Caco-2 (cell line): ENCODE data around the gene PTGDR2. TPM values are rescaled to one million over a fixed set of nuclear protein-coding genes. Genes with fewer than 3 reads are reported as not detected.

Experiments
- BruUV-seq: library from RNA; stranded (reverse); fragments of 400-500 nt; replicated peaks from 2 replicates; lab custom pipeline; 2021; lab: Mats Ljungman, UMichigan
- CTCF ChIA-PET: fragments of 300-600 bp; sonication (Branson Sonifier 250); formaldehyde crosslinking; loops from one replicate; lab custom pipeline; 2022; ENCODE audit warnings: antibody characterized with exemption; lab: Charles Lee
- POLR2A ChIA-PET: fragments of 300-600 bp; sonication (Branson Sonifier 250); formaldehyde crosslinking; loops from one replicate; lab custom pipeline; 2022; ENCODE audit warnings: antibody characterized with exemption; lab: Charles Lee
- DNase-seq, 2 experiments: peaks; one replicate each; pipeline versions ENCODE4 v3.0.0 to v3.0.0-alpha.2; 2020 to 2022
- H3K27me3 ChIP-seq: replicated peaks from 2 replicates; pipeline ENCODE4 v1.6.0; 2011; ENCODE audit warnings: low read length; ENCODE audit not compliant: control insufficient read depth, insufficient read depth
- H3K36me3 ChIP-seq: 2 replicates; pipeline ENCODE4 v1.5.1; 2011; ENCODE audit warnings: low read length; ENCODE audit not compliant: control insufficient read depth, insufficient read depth
- H3K4me1 ChIP-seq: fragments of 250-450 bp; sonication (Bioruptor Pico); 2 replicates; pipeline ENCODE4 v1.5.1; 2020; ENCODE audit warnings: mild to moderate bottlenecking
- H3K4me3 ChIP-seq: 2 replicates; pipeline ENCODE4 v1.5.1; 2011; ENCODE audit warnings: low read depth, mild to moderate bottlenecking, control low read depth, low read length
- H3K9me3 ChIP-seq: fragments of 250-450 bp; sonication (Bioruptor Pico); 2 replicates; pipeline ENCODE4 v1.5.1; 2020; ENCODE audit warnings: mild to moderate bottlenecking, moderate library complexity
- H3K27ac Mint-ChIP-seq: one replicate; pipeline ENCODE4 v1.8.0; 2022; ENCODE audit warnings: mixed read lengths; ENCODE audit not compliant: unreplicated experiment
- H3K27me3 Mint-ChIP-seq: one replicate; pipeline ENCODE4 v1.8.0; 2022; ENCODE audit warnings: mixed read lengths; ENCODE audit not compliant: insufficient read depth, unreplicated experiment
- H3K36me3 Mint-ChIP-seq: one replicate; pipeline ENCODE4 v1.8.0; 2022; ENCODE audit warnings: mild to moderate bottlenecking, mixed read lengths; ENCODE audit not compliant: insufficient read depth, unreplicated experiment
- H3K4me1 Mint-ChIP-seq: one replicate; pipeline ENCODE4 v1.8.0; 2022; ENCODE audit warnings: low read depth, mixed read lengths; ENCODE audit not compliant: unreplicated experiment
- H3K4me3 Mint-ChIP-seq: one replicate; pipeline ENCODE4 v1.8.0; 2022; ENCODE audit warnings: mild to moderate bottlenecking, moderate library complexity, mixed read lengths; ENCODE audit not compliant: unreplicated experiment
- H3K9me3 Mint-ChIP-seq: one replicate; pipeline ENCODE4 v1.8.0; 2022; ENCODE audit warnings: mixed read lengths; ENCODE audit not compliant: unreplicated experiment
- intact Hi-C: fragments of 100-400 bp; cut with micrococcal nuclease; formaldehyde crosslinking; loops from one replicate; pipeline ENCODE4 v1.10.0; 2022; ENCODE audit not compliant: unreplicated experiment
- total RNA-seq: library from RNA; stranded (reverse); gene quantifications from 2 replicates; pipeline ENCODE4 v1.2.3, GENCODE V29; 2022
- TF ChIP-seq, protein P1 (sequence below), 2 experiments: fragments of 200-600 bp in 1 of 2; IDR thresholded peaks; 1 replicate in 1 of 2; 2 replicates in 1 of 2; pipeline versions ENCODE4 v1.5.1 to v1.8.0; 2011 to 2022; ENCODE audit warnings: antibody characterized with exemption in 1 of 2, control low read depth in 1 of 2, inconsistent platforms in 1 of 2, low read depth in 1 of 2, low read length in 1 of 2, mild to moderate bottlenecking in 1 of 2, moderate library complexity in 1 of 2; ENCODE audit not compliant: insufficient read depth in 1 of 2, severe bottlenecking in 1 of 2, unreplicated experiment in 1 of 2

Gene PTGDR2
- total RNA-seq, 1 experiment from 2014 or later, result 0.09 TPM

DNA sequence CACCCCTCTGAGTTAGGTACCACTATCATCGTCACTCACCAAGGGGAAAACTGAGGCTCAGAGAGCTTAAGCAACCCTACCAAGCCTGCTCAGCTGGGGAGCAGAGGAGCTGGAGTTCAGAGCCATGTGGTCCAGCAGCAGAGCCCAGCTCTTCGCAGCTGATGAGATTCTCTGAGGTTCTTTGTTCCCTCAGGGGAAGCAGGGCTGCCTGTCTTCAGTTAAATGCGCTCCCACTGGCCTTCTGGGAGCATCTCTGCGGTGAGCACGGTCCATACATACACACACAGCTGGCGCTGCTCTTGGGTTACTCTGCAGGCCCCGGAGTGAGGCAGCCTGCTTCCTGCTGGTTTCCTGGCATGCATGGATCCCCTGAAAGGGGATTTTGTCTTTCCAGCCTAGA lies 5.2 kb upstream of the PTGDR2 start:
- Histone ChIP-seq H3K27me3 (no peaks in the 10 kb centered on the region), H3K4me1 (peaks cover 4% of the 10 kb centered on the region; the same call in 1 of the 2 replicates), H3K9me3 (no peaks in the 10 kb centered on the region), H3K4me3 (no peak overlapping the region), H3K36me3 (no peaks in the 10 kb centered on the region)
- peaks cover 5% of the 10 kb centered on the region for H3K27me3 Mint-ChIP-seq
- no peaks in the 10 kb centered on the region for H3K36me3 Mint-ChIP-seq
- H3K9me3 Mint-ChIP-seq, result no peaks in the 10 kb centered on the region
- CTCF ChIA-PET, result interaction anchor here (0.6 to 1.0 kb wide), 3 partner anchors 16 to 86 kb away, joined by 3 to 5 read pairs (median 5); no protein-coding TSS in a partner anchor
- no peak for DNase-seq
- POLR2A ChIA-PET, result interaction anchor here (0.6 kb wide), 1 partner anchor 396 kb away, joined by 3 read pairs; no protein-coding TSS in a partner anchor
- TF ChIP-seq, protein P1, sequence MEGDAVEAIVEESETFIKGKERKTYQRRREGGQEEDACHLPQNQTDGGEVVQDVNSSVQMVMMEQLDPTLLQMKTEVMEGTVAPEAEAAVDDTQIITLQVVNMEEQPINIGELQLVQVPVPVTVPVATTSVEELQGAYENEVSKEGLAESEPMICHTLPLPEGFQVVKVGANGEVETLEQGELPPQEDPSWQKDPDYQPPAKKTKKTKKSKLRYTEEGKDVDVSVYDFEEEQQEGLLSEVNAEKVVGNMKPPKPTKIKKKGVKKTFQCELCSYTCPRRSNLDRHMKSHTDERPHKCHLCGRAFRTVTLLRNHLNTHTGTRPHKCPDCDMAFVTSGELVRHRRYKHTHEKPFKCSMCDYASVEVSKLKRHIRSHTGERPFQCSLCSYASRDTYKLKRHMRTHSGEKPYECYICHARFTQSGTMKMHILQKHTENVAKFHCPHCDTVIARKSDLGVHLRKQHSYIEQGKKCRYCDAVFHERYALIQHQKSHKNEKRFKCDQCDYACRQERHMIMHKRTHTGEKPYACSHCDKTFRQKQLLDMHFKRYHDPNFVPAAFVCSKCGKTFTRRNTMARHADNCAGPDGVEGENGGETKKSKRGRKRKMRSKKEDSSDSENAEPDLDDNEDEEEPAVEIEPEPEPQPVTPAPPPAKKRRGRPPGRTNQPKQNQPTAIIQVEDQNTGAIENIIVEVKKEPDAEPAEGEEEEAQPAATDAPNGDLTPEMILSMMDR (IDR thresholded peaks at IDR 0.05; ENCODE audit: insufficient read depth in 1 of 2, low read depth in 1 of 2, low read length in 1 of 2, severe bottlenecking in 1 of 2, unreplicated experiment in 1 of 2), result no peak
- peaks cover 4% of the 10 kb centered on the region for H3K4me1 Mint-ChIP-seq
- BruUV-seq, result no TSS peak
- intact Hi-C loops, result no loop called here
- H3K4me3 Mint-ChIP-seq, result no peak overlapping the region
- H3K27ac Mint-ChIP-seq, result no peak overlapping the region

DNA sequence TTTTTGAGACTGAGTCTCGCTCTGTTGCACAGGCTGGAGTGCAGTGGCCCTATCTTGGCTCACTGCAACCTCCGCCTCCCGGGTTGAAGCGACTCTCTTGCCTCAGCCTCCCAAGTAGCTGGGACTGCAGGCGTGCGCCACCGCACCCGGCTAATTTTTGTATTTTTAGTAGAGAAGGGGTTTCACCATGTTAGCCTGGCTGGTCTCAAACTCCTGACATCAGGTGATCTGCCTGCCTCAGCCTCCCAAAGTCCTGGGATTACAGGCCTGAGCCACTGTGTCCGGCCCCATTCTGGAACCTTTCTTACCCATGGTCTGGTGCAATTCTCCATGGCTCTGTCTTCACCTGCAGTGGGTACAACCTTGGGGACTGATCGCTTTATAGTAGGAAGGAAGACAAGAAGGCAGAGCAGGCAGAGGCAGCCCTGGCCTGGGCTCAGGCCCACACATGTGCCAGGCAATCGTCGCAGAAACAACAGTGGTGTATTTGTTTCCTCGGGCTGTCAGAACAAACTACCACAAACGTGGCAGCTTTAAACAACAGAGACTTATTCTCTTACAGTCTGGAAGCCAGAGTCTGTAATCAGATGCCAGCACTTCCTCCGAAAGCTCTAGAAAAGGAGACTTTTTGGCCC lies 4.0 kb upstream of the PTGDR2 start:
- BruUV-seq, result no TSS peak
- H3K4me1 Mint-ChIP-seq, result peaks cover 9% of the 10 kb centered on the region
- CTCF ChIA-PET, result no interaction called here

DNA sequence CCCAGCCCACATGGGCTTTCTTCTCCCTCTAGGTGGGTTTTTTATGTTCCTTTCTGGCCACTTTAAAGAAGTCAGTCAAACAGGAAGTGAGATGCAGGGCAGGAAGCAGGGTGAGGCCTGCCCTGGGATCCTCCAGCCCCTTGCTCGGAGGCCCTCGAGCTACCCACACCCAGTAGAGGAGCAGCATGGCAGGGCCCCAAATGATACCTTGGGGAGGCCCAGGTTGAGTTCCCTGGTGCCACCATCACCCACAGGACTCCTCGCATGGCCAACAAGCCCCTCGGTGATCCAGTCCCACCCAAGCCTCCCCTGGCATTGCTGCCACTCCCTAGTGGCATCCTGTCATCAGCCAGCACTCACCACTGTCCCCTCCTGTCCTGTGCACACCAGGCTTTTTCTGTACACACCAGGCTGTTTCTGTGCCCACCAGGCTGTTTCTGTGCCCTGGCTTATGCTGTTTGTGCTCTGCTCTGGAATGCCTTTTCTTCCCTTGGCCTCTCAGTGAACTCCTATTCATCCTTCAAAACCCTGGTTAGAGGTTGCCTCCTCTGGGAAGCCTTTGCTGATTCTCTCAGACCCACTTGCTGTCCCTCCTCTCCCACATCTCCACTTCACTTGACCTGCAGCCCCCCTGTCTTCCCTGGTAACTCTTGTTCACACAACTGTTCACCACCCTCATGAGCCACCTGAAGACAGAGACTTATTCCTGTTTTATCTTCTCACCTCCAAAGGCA lies 3.1 kb upstream of the PTGDR2 start:
- no peaks in the 10 kb centered on the region for H3K9me3 Mint-ChIP-seq
- H3K27ac Mint-ChIP-seq, result no peak overlapping the region
- DNase-seq, result no peak
- no peaks in the 10 kb centered on the region for H3K27me3 ChIP-seq
- H3K4me3 Mint-ChIP-seq, result no peak overlapping the region
- ChIA-PET CTCF (no interaction called here), POLR2A (no interaction called here)
- peaks cover 4% of the 10 kb centered on the region; the same call in 1 of the 2 replicates for H3K4me1 ChIP-seq
- TF ChIP-seq, protein P1 (IDR thresholded peaks at IDR 0.05; ENCODE audit: insufficient read depth in 1 of 2, low read depth in 1 of 2, low read length in 1 of 2, severe bottlenecking in 1 of 2, unreplicated experiment in 1 of 2), result no peak
- BruUV-seq, result no TSS peak
- intact Hi-C loops, result no loop called here
- no peaks in the 10 kb centered on the region for H3K36me3 ChIP-seq
- peaks cover 5% of the 10 kb centered on the region for H3K27me3 Mint-ChIP-seq
- H3K36me3 Mint-ChIP-seq, result no peaks in the 10 kb centered on the region
- H3K4me1 Mint-ChIP-seq, result peaks cover 9% of the 10 kb centered on the region
- H3K4me3 ChIP-seq, result no peak overlapping the region
- no peaks in the 10 kb centered on the region for H3K9me3 ChIP-seq

More for the DNA sequence above, 4.0 kb upstream of the PTGDR2 start:
- intact Hi-C loops, result no loop called here
- TF ChIP-seq, protein P1 (IDR thresholded peaks at IDR 0.05; ENCODE audit: insufficient read depth in 1 of 2, low read depth in 1 of 2, low read length in 1 of 2, severe bottlenecking in 1 of 2, unreplicated experiment in 1 of 2), result no peak
- Mint-ChIP-seq H3K9me3 (no peaks in the 10 kb centered on the region), H3K27me3 (peaks cover 5% of the 10 kb centered on the region), H3K36me3 (no peaks in the 10 kb centered on the region), H3K4me3 (no peak overlapping the region), H3K27ac (no peak overlapping the region)
- H3K4me3 ChIP-seq, result no peak overlapping the region
- no peak for DNase-seq
- H3K27me3 ChIP-seq, result no peaks in the 10 kb centered on the region
- H3K36me3 ChIP-seq, result no peaks in the 10 kb centered on the region
- H3K4me1 ChIP-seq, result peaks cover 4% of the 10 kb centered on the region; the same call in 1 of the 2 replicates
- POLR2A ChIA-PET, result no interaction called here
- H3K9me3 ChIP-seq, result no peaks in the 10 kb centered on the region
